ENCODE data around the gene COL6A2.
"Not testable (repeated sequence)": the region's sequence is repeated elsewhere in the genome, so short reads cannot be mapped to it uniquely, and the experiment has no call there.

COL6A2 gene

DNA sequence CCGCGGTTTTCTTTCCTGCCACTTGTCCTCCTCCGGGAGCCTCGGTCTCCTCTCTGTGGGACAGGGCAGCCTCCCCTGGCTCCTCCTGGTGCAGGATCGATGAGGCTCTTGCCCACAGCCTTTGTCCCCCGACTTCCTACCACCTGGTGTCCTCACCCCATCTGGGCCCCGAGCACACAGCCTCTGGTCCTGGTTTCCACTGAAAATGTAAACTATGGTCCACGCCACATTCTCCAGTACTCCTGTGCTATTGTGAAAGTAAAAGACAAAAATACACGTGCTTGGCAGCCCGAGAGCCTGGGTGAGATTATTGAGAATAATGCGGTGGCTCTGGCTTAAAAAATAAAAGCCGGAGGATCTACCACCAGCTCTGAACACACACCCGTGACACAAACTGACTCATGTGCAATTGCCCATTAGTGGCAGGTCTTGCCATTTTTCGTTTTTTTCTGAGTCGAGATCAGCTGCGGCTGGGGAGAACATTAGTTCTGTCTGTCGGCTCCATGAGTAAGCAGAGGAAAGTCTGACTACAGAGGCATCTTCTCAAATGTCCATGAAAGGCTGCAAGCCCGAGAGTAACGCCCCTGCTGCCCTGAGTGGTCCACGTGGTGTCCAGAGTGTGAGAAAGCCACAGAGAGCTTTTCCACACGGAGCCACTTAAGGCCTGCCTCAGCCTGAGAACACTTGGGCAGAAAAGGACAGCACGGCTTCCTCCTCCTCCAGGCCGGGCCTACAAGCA lies 5.7 kb upstream of the COL6A2 start:
- DNase-seq, result no peak
- intact Hi-C loops (cut with DNase I), result no loop called here

DNA sequence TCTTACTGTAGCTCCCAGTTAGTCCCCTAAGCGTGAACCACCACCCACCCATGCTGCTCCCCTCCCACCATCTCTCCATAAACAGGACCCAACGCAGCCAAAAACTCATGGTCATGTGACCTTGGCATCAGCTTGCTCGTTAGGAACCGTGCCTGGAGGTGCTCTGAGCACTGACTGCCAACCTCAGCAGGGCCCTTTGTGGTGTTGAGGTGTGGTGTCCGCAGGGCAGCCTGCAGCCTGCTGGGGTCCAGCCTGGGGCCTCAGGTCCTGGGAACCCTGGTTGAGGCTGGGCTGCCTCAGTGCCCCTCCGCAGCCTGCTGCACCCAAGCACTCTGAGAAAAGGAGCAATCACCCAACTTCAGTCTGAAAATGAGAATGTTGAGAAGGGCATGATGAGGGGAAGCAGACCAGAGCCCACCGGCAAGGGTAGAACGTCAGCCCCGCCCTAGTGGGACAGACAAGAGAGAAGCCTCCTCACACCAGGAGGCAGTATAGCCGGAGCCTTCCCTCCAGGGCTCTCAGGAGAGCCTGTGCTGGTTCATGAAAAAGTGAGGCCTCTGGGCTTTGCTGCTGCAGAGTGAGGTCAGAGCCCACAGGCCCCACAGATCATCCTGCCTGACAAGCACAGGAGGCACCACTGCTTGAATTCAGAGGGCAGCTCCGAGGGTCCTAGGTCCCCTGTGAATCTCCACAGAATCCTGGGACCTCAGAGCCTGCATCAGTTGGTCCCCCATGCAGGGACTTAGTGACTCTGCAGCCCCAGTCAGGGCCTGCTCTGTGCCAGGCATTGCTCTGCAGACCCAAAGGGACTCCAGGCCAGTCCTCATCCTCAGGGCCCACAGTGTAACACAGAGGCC lies 4.9 kb upstream of the COL6A2 start:
- intact Hi-C loops (cut with DNase I), result no loop called here
- no peak for DNase-seq

DNA sequence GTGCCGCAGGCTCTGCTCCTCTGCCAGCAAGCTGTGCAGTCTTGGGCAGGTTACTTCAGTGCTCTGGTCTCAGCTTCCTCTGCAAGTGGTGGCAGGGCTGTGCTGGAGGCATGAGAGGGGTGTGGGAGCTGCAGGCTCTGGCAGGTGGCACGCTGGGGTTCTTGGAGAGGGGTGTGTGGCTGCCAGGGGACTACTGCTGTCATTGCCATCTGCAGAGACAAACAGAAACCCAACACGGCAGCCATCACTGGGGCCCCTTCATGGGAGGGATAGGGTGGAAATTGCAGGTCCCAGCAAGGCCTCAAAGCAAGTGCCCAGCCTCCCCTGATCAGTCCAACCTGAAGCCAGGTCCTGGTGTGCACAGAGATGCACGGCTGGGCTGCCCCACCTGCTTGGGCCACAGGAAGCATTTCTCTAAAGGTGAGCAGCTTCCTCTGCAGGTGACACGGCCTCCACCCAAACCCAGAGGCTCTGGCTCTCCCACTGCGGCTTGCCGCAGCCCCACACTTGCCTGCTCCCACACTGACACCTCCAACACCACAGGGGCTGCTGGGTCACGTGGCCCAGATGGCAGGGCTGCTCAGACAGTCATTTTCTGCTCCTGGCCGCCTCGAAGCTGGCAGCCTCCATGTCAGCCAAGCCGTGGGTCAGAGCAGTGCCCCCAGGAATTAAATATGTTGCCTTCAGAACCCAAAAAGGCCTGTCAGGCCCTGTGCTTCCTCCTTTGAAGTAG lies 4.1 kb upstream of the COL6A2 start:
- intact Hi-C loops (cut with DNase I), result no loop called here
- DNase-seq, result peak in 1 of 10 donors; percentile 21

DNA sequence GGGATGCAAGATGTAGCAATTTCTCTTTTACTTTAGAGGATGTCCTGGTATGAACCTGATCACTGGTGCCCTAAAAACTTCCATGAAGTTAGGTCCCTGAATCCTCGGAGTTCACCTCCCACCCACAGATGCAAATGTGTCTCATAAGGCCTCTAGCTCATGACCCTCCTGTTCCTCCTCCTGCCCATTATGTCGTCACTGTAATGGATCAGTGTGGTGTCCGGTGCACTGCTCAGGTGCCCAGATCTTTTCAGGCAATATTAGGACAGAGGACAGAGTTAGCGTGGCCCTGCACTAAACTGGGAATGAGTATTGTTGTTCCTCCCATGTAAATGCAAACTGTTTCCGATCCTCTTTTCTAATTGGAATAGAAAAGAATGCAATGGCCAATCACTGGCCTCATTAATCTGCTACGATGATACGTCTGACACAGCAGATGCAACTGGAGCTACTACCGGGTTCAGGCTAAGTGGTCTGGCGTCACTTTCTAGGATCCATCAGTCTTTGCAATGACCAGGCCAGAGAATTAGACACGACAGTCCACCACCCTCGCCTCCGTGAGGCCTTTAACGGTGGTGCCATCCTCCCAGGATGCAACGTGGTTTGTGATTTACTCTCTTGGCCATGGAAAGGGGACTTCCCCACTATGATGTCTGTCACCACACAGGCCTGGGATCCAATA lies 3.4 kb upstream of the COL6A2 start:
- intact Hi-C loops (cut with DNase I), result no loop called here
- no peak for DNase-seq

DNA sequence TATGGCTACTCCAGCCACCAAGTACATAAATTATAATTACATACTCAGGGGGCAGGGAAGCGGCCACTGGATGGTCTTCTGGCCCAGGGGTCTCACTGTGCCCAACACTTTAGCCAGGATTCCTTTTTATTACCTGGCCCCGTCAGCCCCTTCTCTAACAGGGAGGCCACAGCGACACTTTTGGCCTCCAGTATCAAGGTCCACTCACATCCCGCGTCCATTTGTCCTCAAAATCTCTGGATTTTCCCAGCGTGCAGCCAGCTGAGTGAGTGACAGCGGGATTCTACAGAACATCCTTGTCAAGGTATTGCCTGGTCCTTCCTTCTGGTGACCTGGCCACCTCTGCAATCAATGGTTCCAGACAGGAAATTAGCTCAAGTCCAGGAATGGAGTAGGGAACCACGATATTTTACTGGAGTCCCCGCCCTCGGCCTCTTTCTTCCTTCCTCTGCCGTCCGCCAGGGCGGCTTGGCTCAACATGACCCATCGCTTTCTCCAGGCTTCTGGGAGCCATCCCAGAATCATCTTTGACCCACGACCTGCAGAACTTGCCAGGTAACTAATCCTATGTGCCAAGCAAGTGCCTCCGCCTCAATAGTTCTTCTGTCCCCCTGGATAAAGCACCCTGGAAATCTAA lies 2.7 kb upstream of the COL6A2 start:
- intact Hi-C loops (cut with DNase I), result no loop called here
- peak in 1 of 10 donors; percentile 3 for DNase-seq

- intact Hi-C loops (cut with DNase I), result no loop called here
- DNase-seq, result peak in 3 of 10 donors; percentile 4 to 67 (median 36)
Observed at GRCh38 chr21:46095814-46096595, 1.9 kb upstream of the COL6A2 start.

GRCh38 chr21:46096596-46097335 lies 1.1 kb upstream of the COL6A2 start:
- intact Hi-C loops (cut with DNase I), result no loop called here
- DNase-seq, result peak in 3 of 10 donors; percentile 2 to 74 (median 49)

DNA sequence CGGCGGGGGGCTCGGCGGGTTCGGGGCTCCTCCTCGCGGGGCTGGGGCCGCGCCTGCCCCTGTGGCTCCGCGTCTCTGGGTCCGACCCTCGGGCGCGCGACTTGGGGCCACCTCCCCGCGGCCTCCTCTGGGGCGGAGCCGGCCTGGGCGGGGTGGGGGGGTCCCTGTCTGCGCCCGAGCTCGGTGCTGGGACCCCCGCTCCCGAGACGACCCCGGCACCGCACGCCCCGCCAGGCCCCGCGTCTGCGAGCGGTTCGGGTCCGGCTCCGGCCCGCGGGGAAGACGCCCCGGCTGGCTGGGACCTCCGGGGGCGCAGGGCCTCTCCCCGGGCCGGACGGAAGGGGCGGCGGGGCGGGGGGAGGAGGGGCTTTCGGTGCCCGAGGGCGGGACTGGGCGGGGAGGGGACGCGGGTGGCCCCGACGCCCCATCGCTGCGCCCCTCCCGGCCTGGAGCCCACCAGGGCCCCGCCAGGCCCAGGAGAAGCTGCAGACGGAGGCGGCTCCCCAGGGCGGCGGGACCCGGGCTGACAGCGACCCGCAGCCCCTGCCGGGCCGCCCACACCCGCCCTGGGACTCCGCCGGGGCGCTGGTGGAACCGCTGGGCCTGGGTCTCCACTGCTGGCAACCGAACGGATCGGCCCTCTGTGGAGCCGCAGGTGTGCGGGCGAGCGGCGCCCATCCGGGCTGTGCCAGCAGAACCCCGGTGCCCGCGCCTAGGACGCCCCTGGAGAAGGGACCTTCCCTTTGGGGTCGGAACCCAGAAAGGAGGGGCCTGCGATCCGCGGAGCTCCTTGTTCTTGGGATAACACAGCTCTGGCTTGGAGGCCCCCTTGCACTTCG lies 610 bp downstream of the COL6A2 start:
- intact Hi-C loops (cut with DNase I), result no loop called here
- DNase-seq, result peak in 5 of 10 donors; percentile 7 to 83 (median 64)

GRCh38 chr21:46099476-46099875 lies 1.6 kb downstream of the COL6A2 start:
- intact Hi-C loops (cut with DNase I), result no loop called here
- DNase-seq, result peak in 2 of 10 donors; percentile 2 to 81

- intact Hi-C loops (cut with DNase I), result no loop called here
- peak in 2 of 10 donors; percentile 43 to 53 for DNase-seq
Observed at GRCh38 chr21:46100020-46100419, 2.1 kb downstream of the COL6A2 start.

DNA sequence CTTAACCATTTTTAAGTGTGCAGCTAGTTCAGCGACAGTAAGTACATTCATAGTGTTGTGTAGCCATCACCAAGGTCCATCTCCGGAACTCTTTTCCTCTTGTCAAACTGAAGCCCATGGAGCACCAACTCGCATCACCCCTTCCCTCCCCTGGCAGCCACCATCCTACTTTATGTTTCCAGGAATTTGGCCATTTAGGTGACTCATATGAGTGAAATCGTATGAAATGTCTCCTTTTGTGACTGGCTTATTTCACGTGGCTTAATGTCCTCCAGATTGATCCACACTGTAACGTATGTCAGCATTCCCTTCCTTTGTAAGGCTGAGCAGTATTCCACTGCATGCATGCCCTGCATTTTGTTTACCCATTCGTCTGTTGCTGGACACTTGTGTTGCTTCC lies 2.5 kb downstream of the COL6A2 start:
- no peak for DNase-seq
- intact Hi-C loops (cut with DNase I), result no loop called here

GRCh38 chr21:46100906-46101305 lies 3.0 kb downstream of the COL6A2 start:
- DNase-seq, result no peak
- intact Hi-C loops (cut with DNase I), result no loop called here

DNA sequence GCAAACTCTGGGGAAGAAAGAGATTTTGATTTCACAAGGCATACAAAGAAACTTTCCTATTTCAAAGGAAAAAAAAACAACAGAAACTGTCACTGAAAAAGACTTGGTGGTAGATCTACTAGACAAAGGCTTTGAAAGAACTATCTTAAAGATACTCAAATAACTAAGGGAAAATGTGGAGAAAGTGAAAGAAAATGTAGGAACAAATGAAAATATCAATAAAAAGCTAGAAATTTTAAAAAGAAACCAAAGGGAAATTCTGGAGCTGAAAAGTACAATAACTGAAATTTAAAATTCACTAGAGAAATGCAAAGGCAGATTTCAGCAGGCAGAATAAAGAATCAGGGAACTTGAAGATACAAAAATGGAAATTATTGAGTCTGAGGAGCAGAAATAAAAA lies 6.2 kb downstream of the COL6A2 start:
- no peak for DNase-seq
- intact Hi-C loops (cut with DNase I), result no loop called here

- intact Hi-C loops (cut with DNase I); DNase-seq: not testable (repeated sequence)
Observed at GRCh38 chr21:46107376-46107775, 9.5 kb downstream of the COL6A2 start.

GRCh38 chr21:46108827-46109312 lies 11.0 kb downstream of the COL6A2 start:
- peak in 2 of 10 donors; percentile 9 to 24 for DNase-seq
- intact Hi-C loops (cut with DNase I), result no loop called here

DNA sequence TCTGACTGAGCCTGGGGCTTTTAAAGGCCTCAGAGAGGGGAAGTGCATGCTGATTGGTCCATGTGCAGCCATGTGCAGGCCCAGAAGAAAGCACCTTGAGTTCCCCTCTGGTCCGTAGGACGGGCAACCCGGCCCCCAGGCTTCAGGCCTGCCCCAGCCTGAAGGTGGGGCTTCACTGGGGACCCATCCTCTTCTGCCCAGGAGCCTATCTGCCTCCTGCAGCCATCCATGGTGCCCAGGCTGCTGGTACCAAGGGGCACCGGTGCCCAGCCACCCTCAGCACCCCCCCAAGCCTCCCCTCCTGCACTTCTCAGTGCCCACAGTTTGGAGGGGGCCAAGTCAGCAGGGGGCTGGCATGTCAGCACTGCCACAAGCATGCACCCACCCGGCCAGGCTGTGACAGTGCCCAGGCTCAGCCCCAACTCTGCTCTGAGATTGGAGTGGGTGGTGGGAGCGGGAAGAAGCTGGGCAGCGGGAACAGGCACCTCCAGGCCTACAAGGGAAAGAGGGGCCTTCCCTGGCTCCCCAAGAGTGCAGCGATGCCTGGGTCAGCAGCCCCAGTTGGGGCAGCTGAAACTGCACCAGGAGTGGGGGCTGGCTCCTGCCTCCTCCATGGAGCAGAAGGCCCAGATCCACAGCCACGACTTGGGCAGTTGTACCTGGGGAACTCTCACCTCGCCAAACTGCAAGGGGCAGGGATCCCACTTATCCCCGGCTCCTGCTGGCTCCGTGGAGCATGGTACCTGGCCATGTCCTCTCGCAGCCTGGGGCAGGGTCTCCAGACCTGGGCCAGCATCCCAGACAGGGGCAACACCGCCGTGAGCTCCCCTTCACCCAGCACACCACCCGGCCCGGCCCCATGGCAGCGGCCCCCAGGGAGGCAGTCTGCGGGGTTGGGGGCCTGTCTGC lies 11.7 kb downstream of the COL6A2 start:
- intact Hi-C loops (cut with DNase I), result no loop called here
- DNase-seq, result peak in 8 of 10 donors; percentile 3 to 80 (median 12)

Data from posterior cingulate gyrus (tissue), 11 donors.